ENCODE measurements around the gene DPY19L2. TPM values are rescaled to one million over a fixed set of nuclear protein-coding genes. Genes with fewer than 3 reads are reported as not detected.
"Not testable (repeated sequence)": the region's sequence is repeated elsewhere in the genome, so short reads cannot be mapped to it uniquely, and the experiment has no call there.

DPY19L2 gene
- polyA plus RNA-seq, 3 donors = not detected

DNA sequence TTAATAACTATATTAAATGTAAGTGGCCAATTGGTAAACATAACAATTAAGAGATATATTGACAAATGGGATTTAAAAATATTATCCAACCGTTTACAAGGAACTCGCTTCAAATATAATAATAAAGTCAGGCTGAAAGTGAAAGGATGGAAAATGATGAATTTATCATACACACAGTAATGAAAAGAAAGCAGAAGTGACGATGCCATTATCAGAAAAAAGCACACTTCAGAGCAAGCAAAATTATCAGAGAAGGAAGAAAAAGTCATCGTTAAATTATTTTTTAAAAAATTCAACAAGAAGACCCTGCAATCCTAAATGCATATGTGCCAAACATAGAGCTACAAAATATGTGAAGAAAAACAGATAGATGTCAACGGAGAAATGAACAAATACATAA lies 13.8 kb downstream of the DPY19L2 start:
- peak overlapping the region in 1 of 3 experiments; percentile 23 for H3K4me3 ChIP-seq (replicated peaks in 1 of 3; ENCODE audit: low read depth in 2 of 3, low read length in 3 of 3)
- H3K27ac ChIP-seq (ENCODE audit: low read depth in 1 of 2, low read length in 2 of 2); H3K27me3 Mint-ChIP-seq (ENCODE audit: low read depth in 3 of 3); H3K4me1 ChIP-seq (ENCODE audit: control insufficient read depth in 1 of 2, insufficient read depth in 2 of 2, low read length in 2 of 2); intact Hi-C loops (cut with micrococcal nuclease); H3K36me3 Mint-ChIP-seq; H2AFZ ChIP-seq (ENCODE audit: insufficient read depth, low read depth, low read length, poor library complexity, severe bottlenecking); H3K9ac ChIP-seq (ENCODE audit: insufficient read depth, low read length, poor library complexity, severe bottlenecking); H3K27ac Mint-ChIP-seq; DNase-seq; H3K9me3 ChIP-seq (replicated peaks in 1 of 2; ENCODE audit: control insufficient read depth in 1 of 2, insufficient read depth in 1 of 2, low read length in 2 of 2); H3K36me3 ChIP-seq (replicated peaks in 1 of 2; ENCODE audit: control insufficient read depth in 1 of 2, insufficient read depth in 2 of 2, low read length in 2 of 2); H3K27me3 ChIP-seq (ENCODE audit: control insufficient read depth in 2 of 2, insufficient read depth in 2 of 2, low read length in 2 of 2); H3K4me2 ChIP-seq (replicated peaks; ENCODE audit: extremely low read depth, low read length, poor library complexity, severe bottlenecking); H3K9me3 Mint-ChIP-seq; H4K20me1 ChIP-seq (ENCODE audit: insufficient read depth, low read length); H3K79me2 ChIP-seq (ENCODE audit: insufficient read depth, low read length): not testable (repeated sequence)
- Mint-ChIP-seq H3K4me3 (peak overlapping the region in 1 of 2 donors; percentile 36), H3K4me1 (peaks cover 11% of the 10 kb centered on the region)
- no CpG with 5 or more reads among the region's 5 CpGs for WGBS (ENCODE audit: insufficient coverage)

DNA sequence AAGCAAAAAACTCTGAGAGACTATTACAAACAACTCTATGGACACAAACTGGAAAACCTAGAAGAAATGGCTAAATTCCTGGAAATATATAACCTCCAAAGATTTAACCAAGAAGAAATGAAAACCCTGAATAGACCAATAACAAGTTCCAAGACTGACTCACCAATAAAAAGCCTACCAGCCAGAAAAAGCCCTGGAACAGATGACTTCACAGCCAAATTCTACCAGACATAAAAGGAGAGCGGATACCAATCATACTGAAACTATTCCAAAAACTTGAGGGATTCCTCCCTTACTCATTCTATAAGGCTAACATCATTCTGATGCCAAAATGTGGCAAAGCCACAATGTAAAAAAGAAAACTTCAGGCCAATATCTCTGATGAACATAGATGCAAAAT lies 18.8 kb downstream of the DPY19L2 start:
- 80% methylated on average over 1 of the region's 1 CpG for WGBS (ENCODE audit: insufficient coverage)
- H3K36me3 ChIP-seq (replicated peaks in 1 of 2; ENCODE audit: control insufficient read depth in 1 of 2, insufficient read depth in 2 of 2, low read length in 2 of 2); H3K36me3 Mint-ChIP-seq; H3K4me1 ChIP-seq (ENCODE audit: control insufficient read depth in 1 of 2, insufficient read depth in 2 of 2, low read length in 2 of 2); H2AFZ ChIP-seq (ENCODE audit: insufficient read depth, low read depth, low read length, poor library complexity, severe bottlenecking); H4K20me1 ChIP-seq (ENCODE audit: insufficient read depth, low read length); H3K9me3 Mint-ChIP-seq; H3K4me3 Mint-ChIP-seq; H3K27ac ChIP-seq (ENCODE audit: low read depth in 1 of 2, low read length in 2 of 2); H3K79me2 ChIP-seq (ENCODE audit: insufficient read depth, low read length); intact Hi-C loops (cut with micrococcal nuclease); DNase-seq; H3K4me2 ChIP-seq (replicated peaks; ENCODE audit: extremely low read depth, low read length, poor library complexity, severe bottlenecking); H3K4me1 Mint-ChIP-seq; H3K9me3 ChIP-seq (replicated peaks in 1 of 2; ENCODE audit: control insufficient read depth in 1 of 2, insufficient read depth in 1 of 2, low read length in 2 of 2); H3K27me3 ChIP-seq (ENCODE audit: control insufficient read depth in 2 of 2, insufficient read depth in 2 of 2, low read length in 2 of 2); H3K27ac Mint-ChIP-seq; H3K9ac ChIP-seq (ENCODE audit: insufficient read depth, low read length, poor library complexity, severe bottlenecking); H3K4me3 ChIP-seq (replicated peaks in 1 of 3; ENCODE audit: low read depth in 2 of 3, low read length in 3 of 3); H3K27me3 Mint-ChIP-seq (ENCODE audit: low read depth in 3 of 3): not testable (repeated sequence)

DNA sequence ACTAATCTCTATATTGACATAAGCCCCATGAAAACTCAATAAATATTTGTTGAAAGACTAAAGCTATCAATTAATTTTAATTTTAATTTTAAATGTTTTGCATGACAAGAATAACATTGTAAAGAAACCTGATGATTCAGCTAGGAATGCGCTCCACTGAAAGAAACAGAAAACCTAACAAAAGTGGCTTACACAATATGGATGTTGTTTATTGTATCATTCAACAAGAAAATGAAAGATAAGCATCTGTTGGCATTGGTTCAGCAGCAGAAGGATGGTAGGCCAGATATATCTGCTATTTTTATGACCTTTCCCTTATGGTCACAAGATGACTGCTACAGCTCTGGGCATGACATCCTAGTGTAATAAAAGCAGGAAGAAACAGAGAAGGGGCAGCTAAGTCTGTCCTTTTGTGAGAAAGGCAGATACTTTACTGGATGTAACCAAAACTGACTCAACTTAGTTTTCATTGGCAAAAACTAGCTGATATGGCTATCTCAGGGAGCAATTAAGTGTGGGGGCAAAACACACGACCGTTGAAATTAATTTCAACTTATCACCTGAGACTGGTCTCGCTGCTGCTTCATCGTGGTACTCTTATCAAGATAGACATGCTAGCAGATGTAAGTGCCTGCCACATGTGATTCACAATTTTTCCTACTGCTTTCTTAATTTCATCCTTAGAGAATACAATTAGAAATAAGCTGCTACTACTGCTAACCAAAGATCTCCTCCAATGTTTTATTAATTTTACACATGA lies 24.7 kb downstream of the DPY19L2 start:
- H3K27ac Mint-ChIP-seq; H3K4me3 Mint-ChIP-seq; H3K79me2 ChIP-seq (ENCODE audit: insufficient read depth, low read length); H3K4me1 ChIP-seq (ENCODE audit: control insufficient read depth in 1 of 2, insufficient read depth in 2 of 2, low read length in 2 of 2); H3K9me3 Mint-ChIP-seq; H3K4me1 Mint-ChIP-seq; H3K4me3 ChIP-seq (replicated peaks in 1 of 3; ENCODE audit: low read depth in 2 of 3, low read length in 3 of 3); H3K36me3 ChIP-seq (replicated peaks in 1 of 2; ENCODE audit: control insufficient read depth in 1 of 2, insufficient read depth in 2 of 2, low read length in 2 of 2); H3K9ac ChIP-seq (ENCODE audit: insufficient read depth, low read length, poor library complexity, severe bottlenecking); intact Hi-C loops (cut with micrococcal nuclease); H2AFZ ChIP-seq (ENCODE audit: insufficient read depth, low read depth, low read length, poor library complexity, severe bottlenecking); H3K9me3 ChIP-seq (replicated peaks in 1 of 2; ENCODE audit: control insufficient read depth in 1 of 2, insufficient read depth in 1 of 2, low read length in 2 of 2); H3K27me3 Mint-ChIP-seq (ENCODE audit: low read depth in 3 of 3); H3K4me2 ChIP-seq (replicated peaks; ENCODE audit: extremely low read depth, low read length, poor library complexity, severe bottlenecking); H4K20me1 ChIP-seq (ENCODE audit: insufficient read depth, low read length); H3K27me3 ChIP-seq (ENCODE audit: control insufficient read depth in 2 of 2, insufficient read depth in 2 of 2, low read length in 2 of 2); H3K36me3 Mint-ChIP-seq; DNase-seq; H3K27ac ChIP-seq (ENCODE audit: low read depth in 1 of 2, low read length in 2 of 2): not testable (repeated sequence)
- 0% methylated on average over 1 of the region's 5 CpGs for WGBS (ENCODE audit: insufficient coverage)

DNA sequence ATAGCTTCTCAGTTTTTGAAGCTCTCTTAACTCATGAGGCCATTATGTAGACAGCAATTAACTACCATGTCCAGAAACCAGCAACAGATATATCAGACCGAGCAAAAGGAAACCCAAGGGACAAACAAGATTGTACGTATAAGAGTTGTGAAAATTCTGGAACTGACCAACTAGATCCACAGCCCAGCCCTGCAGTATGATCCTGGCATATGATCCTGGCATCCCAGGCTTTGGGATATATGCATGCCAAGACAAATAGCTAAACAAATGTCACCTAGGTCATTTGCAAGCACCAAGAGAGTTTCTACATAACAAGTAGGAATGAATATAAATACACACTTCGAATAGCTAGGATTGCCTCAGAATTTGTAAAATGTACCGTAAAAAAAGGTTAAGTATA lies 44.0 kb downstream of the DPY19L2 start:
- no CpG with 5 or more reads among the region's 4 CpGs for WGBS (ENCODE audit: insufficient coverage)
- H4K20me1 ChIP-seq (ENCODE audit: insufficient read depth, low read length); H3K36me3 Mint-ChIP-seq; H2AFZ ChIP-seq (ENCODE audit: insufficient read depth, low read depth, low read length, poor library complexity, severe bottlenecking); intact Hi-C loops (cut with micrococcal nuclease); H3K79me2 ChIP-seq (ENCODE audit: insufficient read depth, low read length); H3K4me1 Mint-ChIP-seq; H3K27me3 Mint-ChIP-seq (ENCODE audit: low read depth in 3 of 3); H3K9me3 Mint-ChIP-seq; H3K4me2 ChIP-seq (replicated peaks; ENCODE audit: extremely low read depth, low read length, poor library complexity, severe bottlenecking); H3K4me3 Mint-ChIP-seq; H3K27me3 ChIP-seq (ENCODE audit: control insufficient read depth in 2 of 2, insufficient read depth in 2 of 2, low read length in 2 of 2); H3K9me3 ChIP-seq (replicated peaks in 1 of 2; ENCODE audit: control insufficient read depth in 1 of 2, insufficient read depth in 1 of 2, low read length in 2 of 2); H3K9ac ChIP-seq (ENCODE audit: insufficient read depth, low read length, poor library complexity, severe bottlenecking); H3K36me3 ChIP-seq (replicated peaks in 1 of 2; ENCODE audit: control insufficient read depth in 1 of 2, insufficient read depth in 2 of 2, low read length in 2 of 2); H3K27ac Mint-ChIP-seq; H3K4me3 ChIP-seq (replicated peaks in 1 of 3; ENCODE audit: low read depth in 2 of 3, low read length in 3 of 3); H3K4me1 ChIP-seq (ENCODE audit: control insufficient read depth in 1 of 2, insufficient read depth in 2 of 2, low read length in 2 of 2); DNase-seq; H3K27ac ChIP-seq (ENCODE audit: low read depth in 1 of 2, low read length in 2 of 2): not testable (repeated sequence)

Data from CD14-positive monocyte (primary cell).